Measurements from ENCODE around the gene SYDE1.

- no peak for TF ChIP-seq CTCF (IDR thresholded peaks at IDR 0.05)
- TF ChIP-seq POLR2A (IDR thresholded peaks at IDR 0.05): no peak
- no peak for TF ChIP-seq POLR2AphosphoS5 (IDR thresholded peaks at IDR 0.05; ENCODE audit: insufficient read depth in 1 of 2, low read depth in 1 of 2)
These were observed 6.9 kb downstream of the SYDE1 start for GRCh38 chr19:15114153-15114540.
